ENCODE results near the gene KRT72.

KRT72 gene

DNA sequence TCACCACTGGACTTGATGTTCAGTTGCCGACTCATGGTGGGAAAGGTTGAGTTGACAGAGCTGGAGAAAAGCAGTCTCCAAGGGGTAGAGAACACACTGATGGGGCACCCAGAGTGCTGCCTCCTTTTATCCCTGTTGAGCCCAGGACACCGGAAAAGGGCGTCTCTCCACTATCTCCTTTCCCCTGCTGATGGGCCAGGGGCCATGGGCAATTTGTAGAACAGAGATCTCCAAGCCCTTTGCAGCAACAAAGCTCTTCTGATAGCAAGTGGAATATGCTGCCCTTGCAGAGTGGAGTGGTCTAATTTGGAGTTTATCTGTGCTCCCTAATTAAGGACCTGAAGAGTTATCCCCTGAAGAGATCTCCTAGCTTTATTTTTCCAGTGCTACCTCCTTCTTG, 27.5 kb downstream of the KRT72 start, which contains the start of gene KRT74:
KRT74 (minus strand) TSS at position 101 of the 400 bp plus-strand sequence; CDS start at position 35, 66 bp downstream.
- Histone ChIP-seq H3K9me3 (ENCODE audit: severe bottlenecking) (no peaks in the 10 kb centered on the region), H3K4me1 (ENCODE audit: insufficient read depth, poor library complexity, severe bottlenecking) (no peaks in the 10 kb centered on the region), H3K36me3 (ENCODE audit: low read depth) (no peaks in the 10 kb centered on the region), H3K27me3 (ENCODE audit: insufficient read depth, poor library complexity, severe bottlenecking) (no peaks in the 10 kb centered on the region), H3K4me3 (ENCODE audit: severe bottlenecking) (no peak within 1 kb of the TSS), H3K27ac (ENCODE audit: poor library complexity, severe bottlenecking) (no peak within 1 kb of the TSS)
- DNase-seq (ENCODE audit: low spot score) (no peak), ATAC-seq (ENCODE audit: low read depth) (no peak)
- TF ChIP-seq, protein P1, sequence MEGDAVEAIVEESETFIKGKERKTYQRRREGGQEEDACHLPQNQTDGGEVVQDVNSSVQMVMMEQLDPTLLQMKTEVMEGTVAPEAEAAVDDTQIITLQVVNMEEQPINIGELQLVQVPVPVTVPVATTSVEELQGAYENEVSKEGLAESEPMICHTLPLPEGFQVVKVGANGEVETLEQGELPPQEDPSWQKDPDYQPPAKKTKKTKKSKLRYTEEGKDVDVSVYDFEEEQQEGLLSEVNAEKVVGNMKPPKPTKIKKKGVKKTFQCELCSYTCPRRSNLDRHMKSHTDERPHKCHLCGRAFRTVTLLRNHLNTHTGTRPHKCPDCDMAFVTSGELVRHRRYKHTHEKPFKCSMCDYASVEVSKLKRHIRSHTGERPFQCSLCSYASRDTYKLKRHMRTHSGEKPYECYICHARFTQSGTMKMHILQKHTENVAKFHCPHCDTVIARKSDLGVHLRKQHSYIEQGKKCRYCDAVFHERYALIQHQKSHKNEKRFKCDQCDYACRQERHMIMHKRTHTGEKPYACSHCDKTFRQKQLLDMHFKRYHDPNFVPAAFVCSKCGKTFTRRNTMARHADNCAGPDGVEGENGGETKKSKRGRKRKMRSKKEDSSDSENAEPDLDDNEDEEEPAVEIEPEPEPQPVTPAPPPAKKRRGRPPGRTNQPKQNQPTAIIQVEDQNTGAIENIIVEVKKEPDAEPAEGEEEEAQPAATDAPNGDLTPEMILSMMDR (IDR thresholded peaks at IDR 0.05; ENCODE audit: poor library complexity, severe bottlenecking) = no peak

GRCh38 chr12:52573306-52573705, 28.0 kb downstream of the KRT72 start:
- no peaks in the 10 kb centered on the region for H3K36me3 ChIP-seq (ENCODE audit: low read depth)
- ATAC-seq (ENCODE audit: low read depth) = no peak
- no peaks in the 10 kb centered on the region for H3K4me1 ChIP-seq (ENCODE audit: insufficient read depth, poor library complexity, severe bottlenecking)
- H3K9me3 ChIP-seq (ENCODE audit: severe bottlenecking) = no peaks in the 10 kb centered on the region
- DNase-seq (ENCODE audit: low spot score) = no peak
- H3K27me3 ChIP-seq (ENCODE audit: insufficient read depth, poor library complexity, severe bottlenecking) = no peaks in the 10 kb centered on the region
- TF ChIP-seq, protein P1 (IDR thresholded peaks at IDR 0.05; ENCODE audit: poor library complexity, severe bottlenecking) = no peak
- no peak overlapping the region for H3K27ac ChIP-seq (ENCODE audit: poor library complexity, severe bottlenecking)
- H3K4me3 ChIP-seq (ENCODE audit: severe bottlenecking) = no peak overlapping the region

GRCh38 chr12:52570511-52570910, 30.8 kb downstream of the KRT72 start:
- H3K4me1 ChIP-seq (ENCODE audit: insufficient read depth, poor library complexity, severe bottlenecking) = no peaks in the 10 kb centered on the region
- no peaks in the 10 kb centered on the region for H3K36me3 ChIP-seq (ENCODE audit: low read depth)
- no peak overlapping the region for H3K27ac ChIP-seq (ENCODE audit: poor library complexity, severe bottlenecking)
- H3K27me3 ChIP-seq (ENCODE audit: insufficient read depth, poor library complexity, severe bottlenecking) = no peaks in the 10 kb centered on the region
- no peak for ATAC-seq (ENCODE audit: low read depth)
- TF ChIP-seq, protein P1 (IDR thresholded peaks at IDR 0.05; ENCODE audit: poor library complexity, severe bottlenecking) = no peak
- H3K9me3 ChIP-seq (ENCODE audit: severe bottlenecking) = no peaks in the 10 kb centered on the region
- no peak for DNase-seq (ENCODE audit: low spot score)
- no peak overlapping the region for H3K4me3 ChIP-seq (ENCODE audit: severe bottlenecking)

DNA sequence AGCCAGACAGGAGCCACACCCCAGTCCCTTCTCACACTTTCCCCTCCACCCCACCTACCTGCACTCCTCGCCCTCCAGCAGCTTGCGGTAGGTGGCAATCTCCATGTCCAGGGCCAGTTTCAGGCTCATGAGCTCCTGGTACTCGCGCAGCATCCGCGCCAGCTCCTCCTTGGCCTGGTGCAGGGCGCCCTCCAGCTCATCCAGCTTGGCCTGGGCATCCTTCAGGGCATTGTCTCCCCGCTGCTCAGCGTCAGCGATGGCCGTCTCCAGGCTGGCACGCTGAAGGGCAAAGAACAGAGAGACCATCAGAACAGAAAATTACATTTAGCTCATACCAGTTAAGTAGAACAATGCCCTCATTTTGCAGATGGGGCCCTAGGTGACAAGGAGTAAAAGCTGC, 33.2 kb downstream of the KRT72 start:
- no peak overlapping the region for H3K4me3 ChIP-seq (ENCODE audit: severe bottlenecking)
- TF ChIP-seq, protein P1 (IDR thresholded peaks at IDR 0.05; ENCODE audit: poor library complexity, severe bottlenecking) = no peak
- no peaks in the 10 kb centered on the region for H3K4me1 ChIP-seq (ENCODE audit: insufficient read depth, poor library complexity, severe bottlenecking)
- H3K27me3 ChIP-seq (ENCODE audit: insufficient read depth, poor library complexity, severe bottlenecking) = no peaks in the 10 kb centered on the region
- no peak overlapping the region for H3K27ac ChIP-seq (ENCODE audit: poor library complexity, severe bottlenecking)
- H3K9me3 ChIP-seq (ENCODE audit: severe bottlenecking) = no peaks in the 10 kb centered on the region
- no peak for DNase-seq (ENCODE audit: low spot score)
- no peaks in the 10 kb centered on the region for H3K36me3 ChIP-seq (ENCODE audit: low read depth)
- no peak for ATAC-seq (ENCODE audit: low read depth)

GRCh38 chr12:52566847-52567291, 34.4 kb downstream of the KRT72 start:
- Histone ChIP-seq H3K9me3 (ENCODE audit: severe bottlenecking) (no peaks in the 10 kb centered on the region), H3K36me3 (ENCODE audit: low read depth) (no peaks in the 10 kb centered on the region), H3K4me3 (ENCODE audit: severe bottlenecking) (no peak overlapping the region), H3K27me3 (ENCODE audit: insufficient read depth, poor library complexity, severe bottlenecking) (no peaks in the 10 kb centered on the region), H3K27ac (ENCODE audit: poor library complexity, severe bottlenecking) (no peak overlapping the region), H3K4me1 (ENCODE audit: insufficient read depth, poor library complexity, severe bottlenecking) (no peaks in the 10 kb centered on the region)
- no peak for DNase-seq (ENCODE audit: low spot score)
- ATAC-seq (ENCODE audit: low read depth) = no peak
- TF ChIP-seq, protein P1 (IDR thresholded peaks at IDR 0.05; ENCODE audit: poor library complexity, severe bottlenecking) = no peak
